Thymus (tissue), 11 donors: ENCODE results near the gene ALDH9A1. TPM values are rescaled to one million over a fixed set of nuclear protein-coding genes. Genes with fewer than 3 reads are reported as not detected.
A peak's percentile ranks its signal among the peaks of the same experiment; 100 is the strongest.
"Not testable (repeated sequence)": the region's sequence is repeated elsewhere in the genome, so short reads cannot be mapped to it uniquely, and the experiment has no call there.

Experiments used
- DNase-seq, 9 donors: peaks; one replicate each; pipeline ENCODE4 v3.0.0-alpha.2; 2013; ENCODE audit warnings: low spot score in 9 of 9, low read depth in 6 of 9, missing footprints in 1 of 9
- H3K27ac ChIP-seq, 2 donors: one replicate each; pipeline ENCODE4 v1.5.1; 2013; ENCODE audit warnings: control low read depth in 1 of 2, low read depth in 1 of 2, low read length in 1 of 2, mild to moderate bottlenecking in 1 of 2, moderate library complexity in 1 of 2
- H3K27me3 ChIP-seq, 2 donors: one replicate each; pipeline ENCODE4 v1.5.1; 2013; ENCODE audit warnings: low read length in 1 of 2; ENCODE audit not compliant: control insufficient read depth in 2 of 2, insufficient read depth in 1 of 2
- H3K36me3 ChIP-seq, 2 donors: one replicate each; pipeline ENCODE4 v1.5.1; 2013; ENCODE audit warnings: low read length in 1 of 2, mild to moderate bottlenecking in 1 of 2, moderate library complexity in 1 of 2; ENCODE audit not compliant: control insufficient read depth in 2 of 2, insufficient read depth in 2 of 2
- H3K4me1 ChIP-seq, 2 donors: one replicate each; pipeline ENCODE4 v1.5.1; 2013; ENCODE audit warnings: low read length in 2 of 2; ENCODE audit not compliant: control insufficient read depth in 2 of 2, insufficient read depth in 2 of 2
- H3K4me3 ChIP-seq, 2 donors: one replicate each; pipeline ENCODE4 v1.5.1; 2013; ENCODE audit warnings: low read length in 2 of 2, control low read depth in 1 of 2, mild to moderate bottlenecking in 1 of 2
- H3K9me3 ChIP-seq, 2 donors: one replicate each; pipeline ENCODE4 v1.5.1; 2013; ENCODE audit warnings: low read length in 1 of 2, mild to moderate bottlenecking in 1 of 2; ENCODE audit not compliant: control insufficient read depth in 2 of 2, insufficient read depth in 1 of 2
- WGBS: extraction: QIAGEN DNeasy Blood & Tissue Kit; methylation state at CpG from one replicate; pipeline ENCODE4 v1.1.7; 2013; 5-methylcytosine and 5-hydroxymethylcytosine counted together
- polyA plus RNA-seq: library from polyadenylated mRNA; stranded (reverse); fragments of 200-250 nt; gene quantifications from one replicate; pipeline ENCODE4 v1.2.3, GENCODE V29; 2013
- total RNA-seq: library from RNA; stranded (reverse); fragments of 120-200 nt; gene quantifications from one replicate; pipeline ENCODE4 v1.2.4, GENCODE V29; 2013
- donor health status: healthy.

Gene ALDH9A1
- total and polyA plus RNA-seq, 2 donors = 41.0 to 44.9 TPM

GRCh38 chr1:165698761-165699052 is 345 bp upstream of the ALDH9A1 start:
- H3K4me3 ChIP-seq = peak overlapping the region; percentile 66 to 91
- peaks cover 6 to 13% of the 10 kb centered on the region in 2 donors for H3K4me1 ChIP-seq
- peak in 2 of 9 donors; percentile 15 to 35 for DNase-seq
- WGBS = under 1% methylated on average over 7 of the region's 7 CpGs
- peak overlapping the region; percentile 97 to 100 for H3K27ac ChIP-seq
- no peaks in the 10 kb centered on the region for H3K9me3 ChIP-seq
- no peaks in the 10 kb centered on the region for H3K36me3 ChIP-seq
- no peaks in the 10 kb centered on the region for H3K27me3 ChIP-seq

GRCh38 chr1:165697491-165697880 is 876 bp downstream of the ALDH9A1 start:
- Histone ChIP-seq H3K27me3 (no peaks in the 10 kb centered on the region), H3K27ac (peak overlapping the region; percentile 97 to 100), H3K36me3 (no peaks in the 10 kb centered on the region), H3K4me3 (peak overlapping the region; percentile 66 to 91), H3K4me1 (peaks cover 6 to 13% of the 10 kb centered on the region in 2 donors), H3K9me3 (no peaks in the 10 kb centered on the region)
- peak in 1 of 9 donors; percentile 6 for DNase-seq
- 61% methylated on average over 8 of the region's 8 CpGs for WGBS

- peak overlapping the region; percentile 12 to 66 for H3K4me3 ChIP-seq
- H3K4me1 ChIP-seq = peaks cover 6 to 13% of the 10 kb centered on the region in 2 donors
- H3K9me3 ChIP-seq = no peaks in the 10 kb centered on the region
- WGBS = 22% methylated on average over 2 of the region's 2 CpGs
- DNase-seq = peak in 1 of 9 donors; percentile 33
- H3K27ac ChIP-seq = peak overlapping the region; percentile 25 to 37
- no peaks in the 10 kb centered on the region for H3K27me3 ChIP-seq
- H3K36me3 ChIP-seq = no peaks in the 10 kb centered on the region
These were observed 1.7 kb downstream of the ALDH9A1 start for GRCh38 chr1:165696625-165697100.

- no peaks in the 10 kb centered on the region for H3K9me3 ChIP-seq
- H3K4me3 ChIP-seq = no peak overlapping the region
- no peak overlapping the region for H3K27ac ChIP-seq
- no peaks in the 10 kb centered on the region for H3K36me3 ChIP-seq
- H3K4me1 ChIP-seq = peaks cover 6 to 13% of the 10 kb centered on the region in 2 donors
- DNase-seq = no peak
- 95% methylated on average over 7 of the region's 7 CpGs for WGBS
- H3K27me3 ChIP-seq = no peaks in the 10 kb centered on the region
These were observed 3.3 kb downstream of the ALDH9A1 start for GRCh38 chr1:165695031-165695430.

- H3K36me3 ChIP-seq = peaks cover 4 to 18% of the 10 kb centered on the region in 2 donors
- H3K4me3 ChIP-seq = no peak overlapping the region
- H3K9me3 ChIP-seq = no peaks in the 10 kb centered on the region
- no peaks in the 10 kb centered on the region for H3K4me1 ChIP-seq
- H3K27me3 ChIP-seq = no peaks in the 10 kb centered on the region
- 98% methylated on average over 5 of the region's 5 CpGs for WGBS
- DNase-seq = no peak
- H3K27ac ChIP-seq = no peak overlapping the region
These were observed 10.3 kb downstream of the ALDH9A1 start for GRCh38 chr1:165688046-165688445.

GRCh38 chr1:165686971-165687433 is 11.4 kb downstream of the ALDH9A1 start:
- no peak for DNase-seq
- no peaks in the 10 kb centered on the region for H3K4me1 ChIP-seq
- no peaks in the 10 kb centered on the region for H3K9me3 ChIP-seq
- 95% methylated on average over 2 of the region's 2 CpGs for WGBS
- no peaks in the 10 kb centered on the region for H3K27me3 ChIP-seq
- H3K36me3 ChIP-seq = peaks cover 7 to 29% of the 10 kb centered on the region in 2 donors
- no peak overlapping the region for H3K27ac ChIP-seq
- no peak overlapping the region for H3K4me3 ChIP-seq

- H3K9me3 ChIP-seq = no peaks in the 10 kb centered on the region
- H3K27ac ChIP-seq = no peak overlapping the region
- 85% methylated on average over 6 of the region's 6 CpGs for WGBS
- no peaks in the 10 kb centered on the region for H3K4me1 ChIP-seq
- H3K27me3 ChIP-seq = no peaks in the 10 kb centered on the region
- peaks cover 10 to 33% of the 10 kb centered on the region in 2 donors for H3K36me3 ChIP-seq
- peak in 1 of 9 donors; percentile 23 for DNase-seq
- no peak overlapping the region for H3K4me3 ChIP-seq
These were observed 12.0 kb downstream of the ALDH9A1 start for GRCh38 chr1:165686121-165686970.

GRCh38 chr1:165683848-165684485 is 14.4 kb downstream of the ALDH9A1 start:
- H3K27ac ChIP-seq = no peak overlapping the region
- H3K9me3 ChIP-seq = no peaks in the 10 kb centered on the region
- no peaks in the 10 kb centered on the region for H3K4me1 ChIP-seq
- no peak overlapping the region for H3K4me3 ChIP-seq
- WGBS = 0% methylated on average over 1 of the region's 1 CpG
- H3K27me3 ChIP-seq = no peaks in the 10 kb centered on the region
- peaks cover 16 to 49% of the 10 kb centered on the region in 2 donors for H3K36me3 ChIP-seq
- DNase-seq = no peak

- not testable (repeated sequence) for H3K9me3 ChIP-seq, H3K4me3 ChIP-seq, H3K27me3 ChIP-seq, H3K4me1 ChIP-seq, DNase-seq, H3K27ac ChIP-seq
- H3K36me3 ChIP-seq = peaks cover 31 to 55% of the 10 kb centered on the region in 2 donors
- WGBS = 98% methylated on average over 4 of the region's 4 CpGs
These were observed 17.6 kb downstream of the ALDH9A1 start for GRCh38 chr1:165680773-165681172.
